Stimulated activated naive B cell treated with anti-CD40 and anti-IgM and Interleukin-4, amounts not matched to agents 10 μg/mL and 1 μg/mL and 100 μg/mL, for 72 hours (primary cell): Measurements from ENCODE around the gene IP6K3.

Experiments
- ATAC-seq, 2 donors: fragments of 150-1000 bp; cut with Tn5 transposase; replicated peaks; 2 replicates each; pipeline ENCODE4 v1.10.0; 2021; ENCODE audit warnings: moderate library complexity in 1 of 2
- DNase-seq: peaks from one replicate; pipeline ENCODE4 v3.0.0; 2021
- H3K27ac Mint-ChIP-seq: one replicate; pipeline ENCODE4 v1.8.0; 2022; ENCODE audit warnings: mild to moderate bottlenecking, mixed read lengths
- H3K27me3 Mint-ChIP-seq, 2 donors: one replicate each; pipeline ENCODE4 v1.8.0; 2022; ENCODE audit warnings: mixed read lengths in 2 of 2
- H3K36me3 Mint-ChIP-seq, 2 donors: one replicate each; pipeline ENCODE4 v1.8.0; 2022; ENCODE audit warnings: mixed read lengths in 2 of 2, mild to moderate bottlenecking in 1 of 2
- H3K4me1 Mint-ChIP-seq, 2 donors: one replicate each; pipeline ENCODE4 v1.8.0; 2022; ENCODE audit warnings: mixed read lengths in 2 of 2, mild to moderate bottlenecking in 1 of 2
- H3K4me3 Mint-ChIP-seq, 2 donors: one replicate each; pipeline ENCODE4 v1.8.0; 2022; ENCODE audit warnings: mild to moderate bottlenecking in 2 of 2, mixed read lengths in 2 of 2, moderate library complexity in 1 of 2
- H3K9me3 Mint-ChIP-seq, 2 donors: one replicate each; pipeline ENCODE4 v1.8.0; 2022; ENCODE audit warnings: mixed read lengths in 2 of 2, mild to moderate bottlenecking in 1 of 2

Gene IP6K3

DNA sequence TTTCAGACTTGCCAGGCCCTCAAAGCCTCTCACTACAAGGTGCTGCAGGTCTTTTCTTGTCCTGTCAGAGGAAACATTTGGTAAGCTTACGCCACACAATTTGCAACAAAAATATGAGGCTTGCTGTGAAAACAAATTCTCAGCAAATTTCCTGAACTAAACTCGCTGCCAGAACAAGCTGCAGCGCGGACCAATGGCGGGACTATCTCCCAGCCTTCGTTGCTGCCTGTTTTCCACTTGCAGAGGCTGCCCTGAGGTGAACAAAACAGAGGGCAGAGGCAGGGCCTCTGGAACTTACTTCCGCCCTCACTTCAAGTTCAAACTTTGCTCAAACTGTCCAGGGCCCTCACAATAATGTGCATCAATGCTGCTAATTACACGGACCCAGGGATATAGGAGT is 47.6 kb downstream of the IP6K3 start:
- Mint-ChIP-seq H3K27me3 (no peaks in the 10 kb centered on the region), H3K4me1 (peaks cover 51 to 73% of the 10 kb centered on the region in 2 donors), H3K9me3 (no peaks in the 10 kb centered on the region), H3K36me3 (peaks cover 38 to 46% of the 10 kb centered on the region in 2 donors), H3K4me3 (no peak overlapping the region), H3K27ac (no peak overlapping the region)
- no peak for DNase-seq
- ATAC-seq, result no peak

DNA sequence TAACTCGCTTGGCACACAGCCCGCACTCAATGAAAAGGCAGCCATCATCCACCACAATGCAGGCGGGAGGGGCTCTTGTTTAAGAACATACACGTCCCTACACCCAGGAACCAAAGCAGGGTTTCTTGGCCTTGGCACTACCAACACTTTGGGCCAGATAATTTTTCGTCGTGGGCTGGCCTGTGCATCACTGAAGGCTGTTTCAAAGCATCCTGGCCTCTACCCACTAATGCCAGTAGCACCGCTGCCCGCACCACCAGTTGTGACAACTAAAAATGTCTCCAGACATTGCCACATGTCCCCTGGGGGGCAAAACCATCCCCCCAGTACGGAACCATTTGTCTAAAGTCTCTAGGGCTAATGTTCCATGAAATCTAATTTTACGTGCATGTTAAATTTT is 48.2 kb downstream of the IP6K3 start:
- no peak overlapping the region for H3K4me3 Mint-ChIP-seq
- ATAC-seq, result no peak
- H3K9me3 Mint-ChIP-seq, result no peaks in the 10 kb centered on the region
- H3K36me3 Mint-ChIP-seq, result peaks cover 37 to 46% of the 10 kb centered on the region in 2 donors
- H3K27ac Mint-ChIP-seq, result no peak overlapping the region
- no peak for DNase-seq
- no peaks in the 10 kb centered on the region for H3K27me3 Mint-ChIP-seq
- H3K4me1 Mint-ChIP-seq, result peaks cover 55 to 79% of the 10 kb centered on the region in 2 donors

DNA sequence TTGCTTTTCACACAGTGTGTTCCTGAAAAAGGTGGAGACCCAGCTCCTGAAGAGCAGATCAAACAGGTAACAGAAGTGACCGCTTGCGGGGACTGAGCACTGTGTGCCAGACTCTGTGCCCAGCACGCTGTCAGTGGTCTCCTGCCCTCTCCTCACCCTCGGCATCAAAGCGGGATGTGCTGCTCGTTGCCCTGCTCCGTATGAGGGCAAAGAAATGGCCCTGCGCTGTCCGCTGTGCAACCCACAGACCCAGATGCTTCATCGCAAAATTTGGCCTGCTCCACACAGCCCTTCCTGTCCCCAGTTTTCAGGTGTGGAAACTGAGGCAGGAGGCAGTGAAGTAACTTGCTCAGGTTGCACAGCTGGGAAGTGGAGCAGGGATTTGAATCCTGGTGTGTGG is 48.9 kb downstream of the IP6K3 start:
- Mint-ChIP-seq H3K27me3 (no peaks in the 10 kb centered on the region), H3K27ac (peak overlapping the region; percentile 95), H3K36me3 (peaks cover 37 to 49% of the 10 kb centered on the region in 2 donors), H3K4me3 (peak overlapping the region; percentile 27 to 67), H3K4me1 (peaks cover 62 to 86% of the 10 kb centered on the region in 2 donors), H3K9me3 (no peaks in the 10 kb centered on the region)
- DNase-seq, result no peak
- no peak for ATAC-seq

DNA sequence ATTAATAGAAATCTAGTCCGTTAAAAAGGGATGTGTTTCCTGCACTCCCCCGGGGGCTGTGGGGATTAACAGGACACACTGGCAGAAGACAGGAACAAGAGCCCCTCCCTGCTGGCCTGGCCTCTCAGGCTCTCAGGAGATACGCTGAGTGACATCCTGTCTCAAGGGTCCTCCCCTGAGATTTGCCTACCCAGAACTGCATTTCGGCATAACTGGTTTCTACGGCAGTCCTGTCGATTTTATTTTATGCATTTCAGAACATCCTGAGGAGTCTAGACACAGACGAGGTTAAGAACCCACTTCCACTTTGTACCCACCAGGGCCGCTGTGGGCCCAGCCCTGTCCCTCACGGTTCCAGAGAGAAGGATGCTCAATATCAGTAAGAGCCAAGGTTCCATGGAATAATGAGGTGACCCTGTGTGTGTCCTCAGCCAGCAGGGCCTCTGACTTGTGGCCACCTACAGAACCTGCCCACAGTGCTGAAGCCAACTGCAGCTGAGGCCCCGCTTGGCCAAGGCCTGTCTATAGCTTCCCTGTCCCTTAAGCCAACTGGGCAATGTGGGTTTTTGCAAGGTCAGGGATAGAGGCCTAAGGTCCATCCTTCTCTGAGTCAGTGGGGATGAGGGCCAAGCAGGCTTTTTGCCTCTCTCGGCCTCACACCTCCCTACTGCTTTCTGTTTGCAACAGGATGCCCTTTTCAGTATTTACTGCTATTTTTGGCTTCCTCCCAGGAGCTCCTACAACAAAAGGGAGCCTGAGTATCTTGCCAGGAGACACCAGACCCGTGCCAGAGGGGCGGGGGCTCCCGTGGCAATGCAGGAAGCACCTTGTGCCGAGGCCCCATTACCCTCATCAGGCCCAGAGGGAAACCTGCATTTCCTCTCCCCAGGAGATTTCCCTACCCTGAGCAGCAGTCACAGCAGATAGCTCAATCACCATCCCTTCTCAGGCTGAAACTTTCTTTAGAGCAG is 49.9 kb downstream of the IP6K3 start:
- Mint-ChIP-seq H3K4me1 (peaks cover 68 to 94% of the 10 kb centered on the region in 2 donors), H3K27ac (peak overlapping the region; percentile 95), H3K9me3 (no peaks in the 10 kb centered on the region), H3K36me3 (peaks cover 43 to 59% of the 10 kb centered on the region in 2 donors), H3K4me3 (peak overlapping the region; percentile 55 to 67), H3K27me3 (no peaks in the 10 kb centered on the region)
- DNase-seq (peak; percentile 43), ATAC-seq (peak; percentile 38 to 63)

DNA sequence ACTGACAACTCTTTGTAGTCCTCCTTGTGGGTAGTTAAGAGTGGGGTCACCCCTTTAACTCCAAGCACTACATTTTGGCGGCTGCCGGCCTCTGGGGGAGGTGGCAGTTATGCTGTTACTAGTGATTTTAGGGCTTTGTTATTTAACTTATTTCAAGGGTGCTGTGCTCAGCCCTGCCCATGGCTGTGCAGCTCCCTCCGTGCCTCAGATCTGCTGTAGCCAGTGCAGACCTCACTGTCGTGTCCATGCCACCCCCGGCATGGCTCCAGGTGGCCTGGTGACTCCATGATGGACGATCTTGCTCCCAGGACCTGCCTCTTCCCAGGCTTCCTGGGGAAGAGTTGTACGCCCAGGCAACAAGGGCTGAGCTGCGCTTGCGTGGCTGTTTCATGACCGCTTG is 50.6 kb downstream of the IP6K3 start:
- H3K27me3 Mint-ChIP-seq, result no peaks in the 10 kb centered on the region
- H3K36me3 Mint-ChIP-seq, result peaks cover 44 to 60% of the 10 kb centered on the region in 2 donors
- no peak for ATAC-seq
- no peak for DNase-seq
- no peaks in the 10 kb centered on the region for H3K9me3 Mint-ChIP-seq
- H3K4me1 Mint-ChIP-seq, result peaks cover 63 to 87% of the 10 kb centered on the region in 2 donors
- H3K27ac Mint-ChIP-seq, result peak overlapping the region; percentile 95
- peak overlapping the region; percentile 55 to 67 for H3K4me3 Mint-ChIP-seq

DNA sequence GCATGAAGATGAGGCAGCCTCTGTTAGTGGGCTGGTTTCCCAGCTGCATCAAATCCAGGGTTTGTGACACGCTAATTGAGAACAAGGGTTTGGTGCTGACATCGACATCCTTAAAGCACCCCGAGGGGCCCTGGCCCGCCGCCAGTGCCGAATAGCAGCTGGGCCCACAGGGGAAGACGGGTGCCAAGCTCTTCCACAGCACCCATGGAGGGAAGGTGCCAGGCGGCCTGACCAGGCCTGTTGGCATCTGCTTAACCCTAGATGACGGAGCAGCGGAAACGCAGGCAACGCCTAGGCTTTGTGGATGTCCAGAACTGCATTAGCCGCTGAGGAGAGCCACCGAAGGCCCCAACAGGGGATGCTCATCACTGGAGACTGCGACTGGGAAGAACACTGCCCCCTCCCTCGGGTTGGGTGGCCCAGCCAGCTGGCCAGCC is 51.2 kb downstream of the IP6K3 start:
- ATAC-seq (no peak), DNase-seq (no peak)
- Mint-ChIP-seq H3K27me3 (no peaks in the 10 kb centered on the region), H3K4me1 (peaks cover 64 to 83% of the 10 kb centered on the region in 2 donors), H3K27ac (peak overlapping the region; percentile 95), H3K9me3 (no peaks in the 10 kb centered on the region), H3K36me3 (peaks cover 47 to 66% of the 10 kb centered on the region in 2 donors), H3K4me3 (no peak overlapping the region)

DNA sequence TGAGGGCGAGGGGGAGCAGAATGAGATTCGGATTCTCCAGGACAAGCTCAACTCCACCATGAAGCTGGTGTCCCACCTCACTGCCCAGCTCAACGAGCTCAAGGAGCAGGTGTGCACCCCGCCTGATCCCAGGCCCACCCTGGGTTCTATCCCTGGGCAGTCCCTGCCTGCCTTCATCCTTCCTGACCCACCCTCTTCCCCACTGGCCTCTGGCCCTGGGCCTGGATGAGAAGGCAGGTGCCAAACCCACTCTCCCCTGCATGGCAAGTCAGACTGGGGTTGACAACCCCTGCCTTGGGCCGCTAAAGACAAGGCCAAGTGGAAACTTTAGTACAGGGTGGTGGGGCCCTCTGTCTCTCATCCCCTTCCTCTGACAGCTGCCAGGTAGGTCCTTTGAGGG is 51.7 kb downstream of the IP6K3 start:
- peak overlapping the region; percentile 92 for H3K27ac Mint-ChIP-seq
- ATAC-seq, result no peak
- peaks cover 59 to 78% of the 10 kb centered on the region in 2 donors for H3K4me1 Mint-ChIP-seq
- H3K36me3 Mint-ChIP-seq, result peaks cover 42 to 63% of the 10 kb centered on the region in 2 donors
- no peaks in the 10 kb centered on the region for H3K9me3 Mint-ChIP-seq
- H3K4me3 Mint-ChIP-seq, result peak overlapping the region in 1 of 2 donors; percentile 11
- no peak for DNase-seq
- H3K27me3 Mint-ChIP-seq, result no peaks in the 10 kb centered on the region

DNA sequence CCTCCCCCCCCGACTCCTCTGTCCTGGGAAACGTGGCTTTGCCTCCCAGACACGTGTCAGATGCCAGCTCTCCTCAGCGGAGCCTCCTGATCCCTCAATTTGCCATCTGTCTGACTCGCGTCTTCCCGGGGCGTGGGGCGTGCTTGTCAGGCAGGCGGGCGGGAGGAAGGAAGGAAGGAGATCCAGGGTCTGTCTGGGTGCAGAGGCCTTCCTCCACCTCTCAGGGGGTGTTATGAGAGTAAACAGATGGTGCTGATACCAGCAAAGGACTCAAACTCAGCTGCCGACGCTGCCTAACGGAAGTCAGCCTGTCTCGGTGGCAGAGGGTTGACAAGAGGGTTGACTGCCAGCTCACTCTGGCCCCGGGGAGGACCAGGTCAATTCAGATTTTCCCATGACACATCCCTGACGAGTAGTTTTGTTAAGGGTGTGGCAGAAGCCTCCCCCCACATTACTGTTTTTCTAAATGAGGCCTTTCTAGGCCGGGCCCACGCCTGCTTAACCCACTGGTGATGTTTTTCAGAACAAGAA is 52.2 kb downstream of the IP6K3 start:
- peak overlapping the region; percentile 92 for H3K27ac Mint-ChIP-seq
- peaks cover 58 to 75% of the 10 kb centered on the region in 2 donors for H3K4me1 Mint-ChIP-seq
- no peaks in the 10 kb centered on the region for H3K27me3 Mint-ChIP-seq
- peak overlapping the region; percentile 36 to 53 for H3K4me3 Mint-ChIP-seq
- H3K9me3 Mint-ChIP-seq, result no peaks in the 10 kb centered on the region
- ATAC-seq (peak; percentile 40 to 48), DNase-seq (peak; percentile 49)
- peaks cover 45 to 67% of the 10 kb centered on the region in 2 donors for H3K36me3 Mint-ChIP-seq

DNA sequence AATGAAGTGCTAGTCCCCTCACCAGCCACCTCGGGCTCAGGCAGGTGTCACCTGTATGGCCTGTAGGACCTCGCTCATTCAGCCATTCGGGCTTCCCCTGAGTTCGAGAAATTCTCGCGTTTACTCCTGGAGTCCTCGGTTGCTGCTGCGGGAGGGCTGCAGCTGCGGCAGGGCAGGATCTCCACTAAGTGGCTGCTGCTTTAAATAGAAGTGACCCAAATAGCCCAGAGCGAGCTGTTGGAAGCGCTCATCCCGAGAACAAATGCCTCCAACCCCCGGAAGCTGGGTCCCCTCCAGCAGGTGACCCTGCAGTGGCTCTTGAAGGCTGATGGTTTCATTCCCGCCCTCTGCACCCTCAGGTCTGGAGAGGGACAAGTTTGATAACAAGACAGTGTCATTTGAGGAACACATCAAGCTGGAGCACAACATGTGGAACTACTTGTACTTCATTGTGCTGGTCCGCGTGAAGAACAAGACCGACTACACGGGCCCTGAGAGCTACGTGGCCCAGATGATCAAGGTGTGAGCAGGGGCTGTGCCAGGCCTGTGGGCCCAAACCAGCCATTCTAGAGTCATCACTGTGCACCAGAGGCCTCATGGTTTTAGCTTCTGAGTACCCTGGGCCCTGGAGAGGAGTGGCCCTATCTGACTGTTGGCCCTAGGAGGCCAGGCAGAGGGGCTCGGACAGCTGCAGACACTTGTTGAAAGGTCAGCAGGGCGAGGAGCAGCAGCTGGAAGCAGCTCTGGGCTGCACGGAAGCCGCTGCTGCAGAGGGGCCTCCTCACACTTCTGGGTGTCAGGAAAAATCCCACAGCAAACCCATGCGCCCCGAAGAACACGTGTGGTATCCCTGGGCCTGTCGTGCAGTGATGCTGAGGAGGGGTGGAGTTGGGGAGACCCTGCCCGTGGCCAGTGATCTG is 53.3 kb downstream of the IP6K3 start:
- peaks cover 51 to 64% of the 10 kb centered on the region in 2 donors for H3K4me1 Mint-ChIP-seq
- H3K27me3 Mint-ChIP-seq, result no peaks in the 10 kb centered on the region
- H3K4me3 Mint-ChIP-seq, result peak overlapping the region; percentile 21 to 55
- H3K36me3 Mint-ChIP-seq, result peaks cover 50 to 76% of the 10 kb centered on the region in 2 donors
- H3K9me3 Mint-ChIP-seq, result no peaks in the 10 kb centered on the region
- ATAC-seq, result peak; percentile 29 to 37
- peak overlapping the region; percentile 92 for H3K27ac Mint-ChIP-seq
- DNase-seq, result no peak

DNA sequence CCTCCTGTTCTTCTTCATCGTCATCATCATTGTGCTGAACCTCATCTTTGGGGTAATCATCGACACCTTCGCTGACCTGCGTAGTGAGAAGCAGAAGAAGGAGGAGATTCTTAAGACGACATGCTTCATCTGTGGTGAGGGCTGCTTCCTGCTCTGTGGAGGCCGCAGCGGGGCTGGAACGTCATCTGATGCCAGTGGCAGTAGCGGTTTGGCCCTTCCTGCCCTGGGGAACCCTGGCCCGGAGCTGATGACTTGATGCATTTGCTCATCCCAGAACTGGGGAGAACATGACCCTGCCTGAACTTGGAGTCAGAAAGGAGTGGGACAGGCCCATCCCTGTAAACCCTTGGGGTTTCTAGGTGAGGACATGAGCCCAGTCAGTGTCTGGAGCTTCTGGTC is 53.9 kb downstream of the IP6K3 start:
- H3K4me1 Mint-ChIP-seq, result peaks cover 48 to 57% of the 10 kb centered on the region in 2 donors
- peak overlapping the region; percentile 42 to 55 for H3K4me3 Mint-ChIP-seq
- no peaks in the 10 kb centered on the region for H3K27me3 Mint-ChIP-seq
- no peaks in the 10 kb centered on the region for H3K9me3 Mint-ChIP-seq
- H3K27ac Mint-ChIP-seq, result peak overlapping the region; percentile 87
- H3K36me3 Mint-ChIP-seq, result peaks cover 47 to 79% of the 10 kb centered on the region in 2 donors
- peak; percentile 74 for DNase-seq
- ATAC-seq, result peak; percentile 84 to 86

DNA sequence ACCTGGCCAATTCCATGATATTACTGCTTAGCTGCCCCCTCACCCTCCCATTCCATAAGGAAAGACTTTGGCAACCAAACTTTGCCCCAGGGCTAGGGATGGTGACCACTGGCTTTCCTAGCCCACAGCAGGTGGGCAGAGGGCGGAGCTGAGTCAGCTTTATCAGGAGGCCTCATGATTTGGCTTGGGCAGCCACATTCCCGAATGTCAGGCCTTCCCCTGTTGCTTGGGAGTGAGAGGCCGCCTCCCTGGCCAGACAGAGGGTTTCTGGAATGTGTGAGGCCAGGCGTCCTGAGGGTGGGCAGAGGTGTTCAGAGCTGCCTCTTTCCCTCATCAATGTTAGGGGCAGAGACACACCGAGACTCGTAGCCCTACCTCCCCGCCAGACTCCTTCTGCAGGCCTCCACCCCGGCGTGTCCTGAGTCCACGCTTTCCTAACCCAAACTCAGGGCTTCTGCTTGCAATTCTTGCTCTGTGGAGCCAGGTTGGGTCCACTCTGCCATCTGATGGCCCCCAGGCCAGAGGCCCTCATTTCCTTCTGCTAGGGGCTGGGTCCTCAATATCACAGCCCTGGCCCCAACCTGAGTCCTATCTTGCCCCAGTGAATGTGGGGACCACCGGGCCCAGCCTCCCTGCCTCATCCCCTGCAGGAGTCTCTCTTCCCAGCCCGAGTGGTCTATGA is 54.5 kb downstream of the IP6K3 start:
- Mint-ChIP-seq H3K9me3 (no peaks in the 10 kb centered on the region), H3K27me3 (no peaks in the 10 kb centered on the region), H3K4me3 (no peak overlapping the region), H3K36me3 (peaks cover 44 to 79% of the 10 kb centered on the region in 2 donors), H3K27ac (peak overlapping the region; percentile 87), H3K4me1 (peaks cover 44 to 52% of the 10 kb centered on the region in 2 donors)
- DNase-seq, result no peak
- ATAC-seq, result no peak

DNA sequence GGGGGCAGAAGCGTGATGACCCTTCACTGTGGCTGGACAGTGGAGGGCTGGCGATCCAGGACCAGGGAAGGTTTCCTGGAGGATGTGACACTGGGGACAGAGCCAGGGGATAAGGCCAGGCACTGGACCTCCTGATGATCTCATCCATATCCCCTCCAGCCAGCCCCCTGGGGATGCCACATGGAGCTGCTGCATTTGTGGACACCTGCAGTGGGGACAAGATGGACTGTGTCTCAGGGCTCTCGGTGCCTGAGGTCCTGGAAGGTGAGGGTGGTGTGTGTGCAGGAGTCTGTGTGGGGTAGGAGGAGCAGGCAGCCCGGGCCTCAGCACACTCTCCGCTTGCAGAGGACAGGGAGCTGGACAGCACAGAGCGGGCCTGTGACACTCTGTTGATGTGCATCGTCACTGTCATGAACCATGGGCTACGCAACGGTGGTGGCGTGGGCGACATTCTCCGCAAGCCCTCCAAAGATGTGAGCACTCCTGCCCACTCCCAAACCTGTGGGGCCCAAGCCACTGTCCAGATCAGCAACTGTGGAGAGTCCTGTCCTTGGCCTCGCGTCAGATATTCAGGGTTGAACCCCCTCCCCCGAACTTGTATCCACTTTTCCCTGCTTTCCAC is 55.1 kb downstream of the IP6K3 start:
- ATAC-seq (no peak), DNase-seq (no peak)
- Mint-ChIP-seq H3K4me3 (no peak overlapping the region), H3K27ac (peak overlapping the region; percentile 67), H3K36me3 (peaks cover 48 to 83% of the 10 kb centered on the region in 2 donors), H3K4me1 (peaks cover 39 to 46% of the 10 kb centered on the region in 2 donors), H3K27me3 (no peaks in the 10 kb centered on the region), H3K9me3 (no peaks in the 10 kb centered on the region)

DNA sequence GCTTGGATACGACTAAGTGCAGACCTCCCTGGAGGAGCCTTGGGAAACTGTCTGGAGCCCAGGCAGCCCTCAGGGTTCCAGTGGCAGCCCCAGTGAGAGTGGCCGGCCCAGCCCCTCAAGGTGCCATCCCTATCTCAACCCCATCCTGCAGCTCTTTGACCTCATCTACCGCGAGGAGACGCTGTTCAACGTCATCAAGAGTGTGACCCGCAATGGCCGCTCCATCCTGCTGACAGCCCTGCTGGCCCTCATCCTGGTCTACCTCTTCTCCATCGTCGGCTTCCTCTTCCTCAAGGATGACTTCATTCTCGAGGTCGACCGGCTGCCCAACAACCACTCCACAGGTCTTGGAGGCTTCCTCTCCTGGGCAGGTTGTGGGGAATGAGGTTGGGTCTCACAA is 55.9 kb downstream of the IP6K3 start:
- H3K27ac Mint-ChIP-seq, result no peak overlapping the region
- no peak overlapping the region for H3K4me3 Mint-ChIP-seq
- DNase-seq, result no peak
- H3K36me3 Mint-ChIP-seq, result peaks cover 52 to 82% of the 10 kb centered on the region in 2 donors
- no peak for ATAC-seq
- no peaks in the 10 kb centered on the region for H3K27me3 Mint-ChIP-seq
- H3K9me3 Mint-ChIP-seq, result no peaks in the 10 kb centered on the region
- H3K4me1 Mint-ChIP-seq, result peaks cover 36 to 38% of the 10 kb centered on the region in 2 donors
